Retinal pigment epithelial cell (primary cell): ENCODE data around the gene SAT2.

ENCODE experiments used
- DNase-seq: peaks from one replicate; pipeline ENCODE4 v3.0.0-alpha.2; 2010; ENCODE audit warnings: low read depth
- H3K4me3 ChIP-seq: 2 replicates; pipeline ENCODE4 v1.5.1; 2011; ENCODE audit warnings: mild to moderate bottlenecking, low read length, control low read depth, moderate library complexity
- CTCF ChIP-seq: conservative IDR thresholded peaks from 2 replicates; pipeline ENCODE4 v1.5.1; 2011; ENCODE audit warnings: low read depth, low read length, control low read depth, inconsistent platforms

SAT2 gene

DNA sequence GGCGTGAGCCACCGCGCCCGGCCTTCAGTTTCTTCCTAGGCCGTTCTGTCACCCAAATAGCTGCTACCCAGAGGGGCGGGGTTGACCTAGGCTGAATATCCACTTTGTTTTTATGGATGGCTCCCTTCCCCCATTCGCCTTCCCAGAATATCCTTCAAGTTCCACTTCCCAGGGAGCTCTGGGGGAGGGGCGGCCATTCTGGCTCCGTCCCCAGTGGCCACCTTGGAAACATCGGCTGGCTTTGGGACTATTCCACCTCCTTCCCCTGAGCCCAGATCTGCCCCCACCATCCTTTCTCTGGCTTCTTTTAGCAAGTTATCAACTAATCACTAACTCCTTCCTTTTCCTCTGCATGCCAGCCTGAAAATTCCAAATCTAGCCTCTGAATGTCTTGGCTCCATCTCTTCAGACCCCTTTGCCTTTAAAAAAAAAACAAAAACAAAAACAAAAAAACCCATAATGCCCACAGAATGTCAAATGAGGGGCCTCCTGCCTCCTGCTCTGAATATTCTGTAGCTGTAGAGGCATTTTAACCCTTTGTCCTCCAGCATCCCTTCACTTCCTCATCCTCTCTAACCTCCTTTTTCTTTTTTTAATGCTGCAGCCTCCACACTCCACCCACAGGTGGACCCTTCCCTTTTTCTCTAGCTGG, 29.5 kb upstream of the SAT2 start:
- DNase-seq: no peak
- peak; percentile 7 for TF ChIP-seq CTCF
- H3K4me3 ChIP-seq: no peak overlapping the region

GRCh38 chr17:7655541-7655840, 27.9 kb upstream of the SAT2 start:
- no peak for DNase-seq
- no peak for TF ChIP-seq CTCF
- no peak overlapping the region for H3K4me3 ChIP-seq

DNA sequence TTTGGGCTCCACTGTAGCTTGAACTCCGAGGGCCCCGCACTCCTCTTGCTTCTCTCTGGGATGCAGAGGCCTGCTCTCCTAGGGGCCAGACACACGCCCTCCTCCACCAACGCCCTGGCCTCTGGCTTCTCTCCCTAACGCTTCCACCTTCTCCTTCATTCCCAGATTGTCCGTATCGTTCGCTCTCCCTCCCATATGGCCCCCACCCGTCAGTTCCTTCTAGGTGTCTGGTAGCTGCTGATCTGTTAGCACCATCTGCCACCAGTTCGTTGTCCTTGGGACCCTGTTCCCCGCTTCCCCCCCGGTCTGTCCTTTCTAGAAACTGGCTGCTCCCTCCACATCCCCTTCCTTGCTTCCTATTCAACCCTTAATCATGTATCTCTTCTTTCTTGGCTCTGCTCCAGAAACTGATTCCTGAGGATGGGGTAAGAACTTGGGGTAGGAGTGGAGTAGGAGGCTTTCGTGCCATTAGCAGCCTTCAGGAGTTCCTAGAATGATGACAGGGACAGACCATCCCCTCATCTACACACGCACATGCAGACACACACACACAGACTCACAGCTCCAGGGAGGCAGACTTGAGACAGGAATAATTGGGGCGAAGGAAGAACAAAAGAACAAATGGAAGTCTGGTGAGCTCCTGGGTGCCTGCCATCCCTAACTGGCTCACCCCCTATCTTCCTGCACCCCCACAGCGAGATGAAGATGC, 27.4 kb upstream of the SAT2 start:
- H3K4me3 ChIP-seq: no peak overlapping the region
- no peak for TF ChIP-seq CTCF
- DNase-seq: no peak

GRCh38 chr17:7652388-7653356, 25.1 kb upstream of the SAT2 start:
- H3K4me3 ChIP-seq: no peak overlapping the region
- no peak for DNase-seq
- TF ChIP-seq CTCF: no peak

GRCh38 chr17:7651665-7652387, 24.2 kb upstream of the SAT2 start:
- DNase-seq: no peak
- no peak for TF ChIP-seq CTCF
- H3K4me3 ChIP-seq: no peak overlapping the region

DNA sequence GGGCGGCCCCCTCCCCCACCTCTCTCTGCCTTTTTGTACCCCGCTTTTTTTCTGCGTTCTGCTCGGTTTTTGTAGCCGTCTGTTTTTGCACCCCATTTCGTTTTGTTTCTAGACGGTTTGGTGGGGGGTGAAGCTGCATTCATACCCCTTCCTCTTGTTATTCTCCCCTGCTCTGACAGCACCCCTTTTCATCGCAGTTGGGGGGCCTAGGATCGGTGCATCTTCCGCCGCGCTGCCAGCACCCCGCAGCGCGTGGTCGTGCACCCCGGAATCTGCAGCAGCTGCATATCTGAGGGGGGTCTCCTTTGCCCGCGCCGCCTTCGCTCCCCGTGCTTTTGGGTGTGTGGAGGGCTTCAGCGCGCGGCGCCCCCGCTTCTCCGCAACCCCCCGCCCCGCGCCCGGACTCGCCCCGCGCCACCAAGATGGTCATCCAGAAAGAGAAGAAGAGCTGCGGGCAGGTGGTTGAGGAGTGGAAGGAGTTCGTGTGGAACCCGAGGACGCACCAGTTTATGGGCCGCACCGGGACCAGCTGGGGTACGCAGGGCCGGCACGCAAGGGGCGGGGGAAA, 23.6 kb upstream of the SAT2 start:
- TF ChIP-seq CTCF: no peak
- H3K4me3 ChIP-seq: peak overlapping the region; percentile 38

More for the DNA sequence above, 23.6 kb upstream of the SAT2 start:
- no peak for DNase-seq
